HepG2 (cell line): ENCODE data around the gene SNX10. TPM values are rescaled to one million over a fixed set of nuclear protein-coding genes. Genes with fewer than 3 reads are reported as not detected.
A peak's percentile ranks its signal among the peaks of the same experiment; 100 is the strongest.

ENCODE experiments used
- ARID5B ChIP-seq: IDR thresholded peaks from 2 replicates; pipeline ENCODE4 v1.4.0; 2020; ENCODE audit warnings: mild to moderate bottlenecking, missing genetic modification reagents
- HNF4G ChIP-seq, 2 experiments: sonication (generic) in 1 of 2; formaldehyde crosslinking in 1 of 2; IDR thresholded peaks; 2 replicates each; pipeline versions ENCODE4 v1.4.0 to v1.6.1; 2011 to 2020; ENCODE audit warnings: borderline replicate concordance in 2 of 2, low read depth in 2 of 2, mild to moderate bottlenecking in 2 of 2, low read length in 1 of 2, missing genetic modification reagents in 1 of 2, moderate library complexity in 1 of 2
- MED1 ChIP-seq: sonication (generic); formaldehyde crosslinking; IDR thresholded peaks from 2 replicates; pipeline ENCODE4 v1.4.0; 2020; ENCODE audit warnings: missing genetic modification reagents
- MIER3 ChIP-seq: IDR thresholded peaks from 2 replicates; pipeline ENCODE4 v1.6.1; 2016; ENCODE audit warnings: missing compliant biosample characterization, borderline replicate concordance
- MXD1 ChIP-seq: sonication (generic); formaldehyde crosslinking; IDR thresholded peaks from 2 replicates; pipeline ENCODE4 v1.4.0; 2020; ENCODE audit warnings: mild to moderate bottlenecking, missing genetic modification reagents
- NCOA2 ChIP-seq: sonication (generic); formaldehyde crosslinking; IDR thresholded peaks from 2 replicates; pipeline ENCODE4 v1.8.0; 2022; ENCODE audit warnings: inconsistent platforms
- RAD21 ChIP-seq: fragments of 450-650 bp; formaldehyde crosslinking; IDR thresholded peaks from 2 replicates; pipeline ENCODE4 v1.5.0; 2020; ENCODE audit warnings: mild to moderate bottlenecking
- XRCC5 ChIP-seq: fragments of 200-400 bp; formaldehyde crosslinking; optimal IDR thresholded peaks from 2 replicates; pipeline ENCODE3; 2017; ENCODE audit warnings: mild to moderate bottlenecking, low read length
- ZKSCAN8 ChIP-seq: IDR thresholded peaks from 2 replicates; pipeline ENCODE4 v1.6.1; 2016; ENCODE audit warnings: borderline replicate concordance, missing genetic modification reagents, missing compliant biosample characterization
- ZZZ3 ChIP-seq: sonication (generic); formaldehyde crosslinking; IDR thresholded peaks from 2 replicates; pipeline ENCODE4 v1.4.0; 2020; ENCODE audit warnings: missing genetic modification reagents, mild to moderate bottlenecking, borderline replicate concordance
- polyA plus RNA-seq, 8 experiments: library from polyadenylated mRNA; depleted of rRNA in 3 of 8; stranded (reverse) in 7 of 8; unstranded in 1 of 8; fragments of >200 nt; fragmentation: Illumina TruSeq in 4 of 8; extraction: Trizol in 4 of 8; gene quantifications; 2 replicates each; pipeline versions ENCODE4 v1.2.1 to v1.2.3, GENCODE V29; 2011 to 2016; ENCODE audit warnings: low read depth in 4 of 8, missing spikeins in 1 of 8, mixed read lengths in 1 of 8; ENCODE audit not compliant: insufficient read depth in 1 of 8
- total RNA-seq, 5 experiments: library from RNA; depleted of rRNA; stranded (reverse); fragments of >200 nt; fragmentation: Illumina TruSeq; extraction: Trizol; gene quantifications; 2 replicates each; pipeline ENCODE4 v1.2.3, GENCODE V29; 2016; ENCODE audit warnings: low read depth in 1 of 5
- TF ChIP-seq, protein P1 (sequence below), 2 experiments: fragments of 450-650 bp in 1 of 2; sonication (generic) in 1 of 2; formaldehyde crosslinking in 1 of 2; IDR thresholded peaks; 2 replicates each; pipeline versions ENCODE4 v1.6.1 to v1.8.0; 2016 to 2022; ENCODE audit warnings: antibody characterized with exemption in 1 of 2, mild to moderate bottlenecking in 1 of 2, missing genetic modification reagents in 1 of 2
- TF ChIP-seq, protein P2 (sequence below): IDR thresholded peaks from 2 replicates; pipeline ENCODE4 v1.6.1; 2016; ENCODE audit warnings: low read depth, control low read depth

The SNX10 gene
- total and polyA plus RNA-seq, 2 of the 13 experiments (the other 11 are each of a cell fraction or from before 2014, with no cell fraction given) = 26.0 to 27.6 TPM

GRCh38 chr7:26291699-26292538, at the start of gene SNX10 (continued):
- TF ChIP-seq, protein P1, sequence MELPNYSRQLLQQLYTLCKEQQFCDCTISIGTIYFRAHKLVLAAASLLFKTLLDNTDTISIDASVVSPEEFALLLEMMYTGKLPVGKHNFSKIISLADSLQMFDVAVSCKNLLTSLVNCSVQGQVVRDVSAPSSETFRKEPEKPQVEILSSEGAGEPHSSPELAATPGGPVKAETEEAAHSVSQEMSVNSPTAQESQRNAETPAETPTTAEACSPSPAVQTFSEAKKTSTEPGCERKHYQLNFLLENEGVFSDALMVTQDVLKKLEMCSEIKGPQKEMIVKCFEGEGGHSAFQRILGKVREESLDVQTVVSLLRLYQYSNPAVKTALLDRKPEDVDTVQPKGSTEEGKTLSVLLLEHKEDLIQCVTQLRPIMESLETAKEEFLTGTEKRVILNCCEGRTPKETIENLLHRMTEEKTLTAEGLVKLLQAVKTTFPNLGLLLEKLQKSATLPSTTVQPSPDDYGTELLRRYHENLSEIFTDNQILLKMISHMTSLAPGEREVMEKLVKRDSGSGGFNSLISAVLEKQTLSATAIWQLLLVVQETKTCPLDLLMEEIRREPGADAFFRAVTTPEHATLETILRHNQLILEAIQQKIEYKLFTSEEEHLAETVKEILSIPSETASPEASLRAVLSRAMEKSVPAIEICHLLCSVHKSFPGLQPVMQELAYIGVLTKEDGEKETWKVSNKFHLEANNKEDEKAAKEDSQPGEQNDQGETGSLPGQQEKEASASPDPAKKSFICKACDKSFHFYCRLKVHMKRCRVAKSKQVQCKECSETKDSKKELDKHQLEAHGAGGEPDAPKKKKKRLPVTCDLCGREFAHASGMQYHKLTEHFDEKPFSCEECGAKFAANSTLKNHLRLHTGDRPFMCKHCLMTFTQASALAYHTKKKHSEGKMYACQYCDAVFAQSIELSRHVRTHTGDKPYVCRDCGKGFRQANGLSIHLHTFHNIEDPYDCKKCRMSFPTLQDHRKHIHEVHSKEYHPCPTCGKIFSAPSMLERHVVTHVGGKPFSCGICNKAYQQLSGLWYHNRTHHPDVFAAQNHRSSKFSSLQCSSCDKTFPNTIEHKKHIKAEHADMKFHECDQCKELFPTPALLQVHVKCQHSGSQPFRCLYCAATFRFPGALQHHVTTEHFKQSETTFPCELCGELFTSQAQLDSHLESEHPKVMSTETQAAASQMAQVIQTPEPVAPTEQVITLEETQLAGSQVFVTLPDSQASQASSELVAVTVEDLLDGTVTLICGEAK (IDR thresholded peaks at IDR 0.05) = no peak
- TF ChIP-seq, protein P1 (CRISPR knock-in tag; IDR thresholded peaks at IDR 0.05) = 0 out of 2 replicates have a peak, but pooled peaks have one; percentile 20
- TF ChIP-seq ZZZ3 (CRISPR knock-in tag) (no peak; the same call in 1 of the 2 replicates), XRCC5 (peak; percentile 75), ZKSCAN8 (CRISPR knock-in tag) (0 out of 2 replicates have a peak, but pooled peaks have one; percentile 26), MXD1 (CRISPR knock-in tag) (peak; percentile 54; the same call in 1 of the 2 replicates), MIER3 (CRISPR knock-in tag) (0 out of 2 replicates have a peak, but pooled peaks have one; percentile 73), NCOA2 (CRISPR knock-in tag) (peak; percentile 8; the same call in 1 of the 2 replicates), HNF4G (IDR thresholded peaks at IDR 0.05; ENCODE audit: borderline replicate concordance, low read depth, low read length) (no peak), HNF4G (CRISPR knock-in tag; IDR thresholded peaks at IDR 0.05; ENCODE audit: borderline replicate concordance, low read depth) (no peak), RAD21 (CRISPR knock-in tag) (peak; percentile 79), ARID5B (peak; percentile 54), MED1 (CRISPR knock-in tag) (peak; percentile 66)
- TF ChIP-seq, protein P2, sequence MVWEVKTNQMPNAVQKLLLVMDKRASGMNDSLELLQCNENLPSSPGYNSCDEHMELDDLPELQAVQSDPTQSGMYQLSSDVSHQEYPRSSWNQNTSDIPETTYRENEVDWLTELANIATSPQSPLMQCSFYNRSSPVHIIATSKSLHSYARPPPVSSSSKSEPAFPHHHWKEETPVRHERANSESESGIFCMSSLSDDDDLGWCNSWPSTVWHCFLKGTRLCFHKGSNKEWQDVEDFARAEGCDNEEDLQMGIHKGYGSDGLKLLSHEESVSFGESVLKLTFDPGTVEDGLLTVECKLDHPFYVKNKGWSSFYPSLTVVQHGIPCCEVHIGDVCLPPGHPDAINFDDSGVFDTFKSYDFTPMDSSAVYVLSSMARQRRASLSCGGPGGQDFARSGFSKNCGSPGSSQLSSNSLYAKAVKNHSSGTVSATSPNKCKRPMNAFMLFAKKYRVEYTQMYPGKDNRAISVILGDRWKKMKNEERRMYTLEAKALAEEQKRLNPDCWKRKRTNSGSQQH = peak; percentile 21; the same call in 1 of the 2 replicates
